NCI-H2227 (cell line): ENCODE results near the gene FAM168A.
A peak's percentile ranks its signal among the peaks of the same experiment; 100 is the strongest.

Experiments
- DNase-seq: peaks from one replicate; lab custom pipeline; 2025; ENCODE audit not compliant: unreplicated experiment; lab: John Stamatoyannopoulos, UW

The FAM168A gene

GRCh38 chr11:73563539-73564200, 34.2 kb downstream of the FAM168A start:
- no peak for DNase-seq

- no peak for DNase-seq
These were observed 38.2 kb downstream of the FAM168A start for GRCh38 chr11:73559743-73560142.

DNA sequence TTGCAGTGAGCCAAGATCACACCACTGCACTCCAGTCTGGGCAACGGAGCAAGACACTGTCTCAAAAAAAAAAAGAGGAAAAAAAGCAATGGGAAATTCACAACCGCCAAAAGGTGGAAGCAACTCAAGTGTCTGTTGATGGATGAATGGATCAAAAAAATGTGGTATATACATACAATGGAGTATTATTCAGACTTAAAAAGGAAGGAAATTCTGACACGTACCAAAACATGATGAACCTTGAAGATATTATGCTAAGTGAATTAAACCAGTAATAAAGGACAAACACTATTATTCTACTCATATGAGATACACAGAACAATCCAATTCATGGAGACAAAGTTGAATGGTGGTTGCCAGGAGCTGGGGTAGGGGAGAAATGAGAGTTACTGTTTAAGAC, 40.9 kb downstream of the FAM168A start:
- no peak for DNase-seq

GRCh38 chr11:73555615-73556014, 42.3 kb downstream of the FAM168A start:
- no peak for DNase-seq

DNA sequence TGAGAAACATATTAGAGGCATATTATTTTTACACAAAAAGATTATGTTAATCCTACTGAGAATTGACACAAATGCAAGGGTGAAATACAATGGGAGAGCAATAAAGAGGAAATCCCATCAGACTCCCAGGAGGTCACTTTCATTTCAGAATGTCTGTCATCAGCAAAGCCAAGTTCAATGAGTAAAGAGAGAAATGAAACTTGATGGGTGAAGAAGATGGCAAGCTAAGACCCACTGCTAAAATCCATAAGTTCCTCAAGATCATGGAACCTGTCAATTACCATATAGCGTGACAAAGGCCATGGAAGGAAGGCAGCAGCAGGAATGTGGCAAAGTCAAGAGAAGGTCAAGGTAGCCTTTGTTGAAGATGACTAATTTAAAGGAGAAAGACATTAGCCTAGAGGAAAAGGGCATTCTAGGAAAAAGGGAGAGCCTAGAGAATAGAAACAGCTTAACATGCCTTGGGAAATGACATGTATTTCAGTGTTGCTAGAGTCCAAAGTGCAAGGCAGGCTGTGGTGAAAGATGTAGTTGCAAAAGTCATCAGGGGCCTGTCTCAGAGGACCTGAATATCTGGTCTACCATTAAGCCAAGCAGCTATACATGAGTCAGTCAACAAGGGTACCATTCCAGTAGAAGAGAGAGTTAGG, 43.1 kb downstream of the FAM168A start:
- DNase-seq, result no peak

- no peak for DNase-seq
These were observed 44.6 kb downstream of the FAM168A start for GRCh38 chr11:73553266-73553665.

GRCh38 chr11:73551677-73552076, 46.2 kb downstream of the FAM168A start:
- DNase-seq, result no peak

- DNase-seq, result no peak
These were observed 48.5 kb downstream of the FAM168A start for GRCh38 chr11:73549376-73549775.

GRCh38 chr11:73547706-73548595, 50.0 kb downstream of the FAM168A start:
- DNase-seq, result no peak

GRCh38 chr11:73542175-73542574, 55.7 kb downstream of the FAM168A start:
- DNase-seq, result no peak

GRCh38 chr11:73539506-73540084, 58.3 kb downstream of the FAM168A start:
- DNase-seq, result no peak

- no peak for DNase-seq
These were observed 59.5 kb downstream of the FAM168A start for GRCh38 chr11:73538381-73538872.

GRCh38 chr11:73537969-73538368, 59.9 kb downstream of the FAM168A start:
- no peak for DNase-seq

GRCh38 chr11:73536961-73537360, 61.0 kb downstream of the FAM168A start:
- DNase-seq, result no peak

GRCh38 chr11:73532310-73532709, 65.6 kb downstream of the FAM168A start:
- no peak for DNase-seq

GRCh38 chr11:73531386-73531785, 66.5 kb downstream of the FAM168A start:
- DNase-seq, result no peak

DNA sequence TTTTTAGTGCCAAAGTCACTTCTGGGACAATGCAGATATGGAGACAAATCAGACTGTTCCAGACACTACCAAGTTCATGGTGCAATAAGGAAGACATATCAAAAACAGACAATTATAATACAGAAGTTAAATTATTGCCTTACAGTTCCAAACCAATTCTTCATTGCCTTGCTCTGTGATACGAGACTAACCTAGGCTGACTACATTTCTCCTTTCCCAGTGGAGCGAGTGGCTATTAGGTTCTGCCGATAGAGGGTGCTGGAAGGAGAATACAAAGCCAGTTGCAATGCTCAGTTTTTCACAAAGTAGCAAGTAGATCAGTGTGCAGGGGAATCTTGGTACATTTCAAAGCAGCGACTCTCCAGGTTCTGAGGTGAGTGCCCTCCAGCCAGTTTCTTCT, 67.8 kb downstream of the FAM168A start:
- no peak for DNase-seq

- DNase-seq, result no peak
These were observed 68.7 kb downstream of the FAM168A start for GRCh38 chr11:73529204-73529530.

GRCh38 chr11:73528483-73529203, 69.3 kb downstream of the FAM168A start:
- DNase-seq, result peak; percentile 28

GRCh38 chr11:73528013-73528412, 69.9 kb downstream of the FAM168A start:
- DNase-seq, result no peak

GRCh38 chr11:73525611-73526010, 72.3 kb downstream of the FAM168A start:
- DNase-seq, result no peak
